OCI-LY1 (cell line): Measurements from ENCODE around the gene PAMR1.
A peak's percentile ranks its signal among the peaks of the same experiment; 100 is the strongest.

Experiments used
- H2AFZ ChIP-seq: fragments of 200-600 bp; sonication (generic), shearing (Covaris generic); 2 replicates; pipeline ENCODE4 v1.6.0; 2014; ENCODE audit warnings: antibody characterized with exemption, mild to moderate bottlenecking, low read length
- H3F3A ChIP-seq: fragments of 200-600 bp; sonication (generic), shearing (Covaris generic); 2 replicates; pipeline ENCODE4 v1.6.0; 2014; ENCODE audit warnings: mild to moderate bottlenecking, antibody characterized with exemption, low read length, moderate library complexity; ENCODE audit not compliant: insufficient read depth
- H3K27ac ChIP-seq: fragments of 200-600 bp; sonication (generic); 2 replicates; pipeline ENCODE4 v1.5.1; 2014; ENCODE audit warnings: low read length, mixed run types, mild to moderate bottlenecking, low read depth; ENCODE audit not compliant: poor library complexity, severe bottlenecking
- H3K27me3 ChIP-seq: fragments of 200-600 bp; sonication (generic); 2 replicates; pipeline ENCODE4 v1.6.0; 2014; ENCODE audit warnings: antibody characterized with exemption, mild to moderate bottlenecking, low read length, moderate library complexity; ENCODE audit not compliant: insufficient read depth
- H3K36me3 ChIP-seq: fragments of 200-600 bp; sonication (generic); 2 replicates; pipeline ENCODE4 v1.6.1; 2014; ENCODE audit warnings: mild to moderate bottlenecking, antibody characterized with exemption, low read length, moderate library complexity, mixed read lengths; ENCODE audit not compliant: insufficient read depth
- H3K4me1 ChIP-seq: fragments of 200-600 bp; sonication (generic); 2 replicates; pipeline ENCODE4 v1.5.1; 2014; ENCODE audit warnings: mild to moderate bottlenecking, low read length, moderate library complexity; ENCODE audit not compliant: insufficient read depth, severe bottlenecking
- H3K4me2 ChIP-seq: fragments of 200-600 bp; sonication (generic), shearing (Covaris generic); 2 replicates; pipeline ENCODE4 v1.6.1; 2014; ENCODE audit warnings: low read length
- H3K4me3 ChIP-seq: fragments of 200-600 bp; sonication (generic); 2 replicates; pipeline ENCODE4 v1.5.1; 2014; ENCODE audit warnings: low read length, low read depth, mild to moderate bottlenecking, mixed read lengths; ENCODE audit not compliant: poor library complexity, severe bottlenecking
- H3K79me2 ChIP-seq: fragments of 200-600 bp; shearing (Covaris generic); 2 replicates; pipeline ENCODE4 v1.6.1; 2016; ENCODE audit warnings: mixed run types, low read length, mixed read lengths; ENCODE audit not compliant: insufficient read depth
- H3K9ac ChIP-seq: fragments of 200-600 bp; sonication (generic), shearing (Covaris generic); 2 replicates; pipeline ENCODE4 v1.6.1; 2014; ENCODE audit warnings: mild to moderate bottlenecking, low read length, mixed read lengths
- H3K9me2 ChIP-seq: fragments of 200-600 bp; sonication (generic), shearing (Covaris generic); 2 replicates; pipeline ENCODE4 v1.6.1; 2014; ENCODE audit warnings: low read depth, mild to moderate bottlenecking, low read length, mixed read lengths
- H3K9me3 ChIP-seq: fragments of 200-600 bp; shearing (Covaris generic); 2 replicates; pipeline ENCODE4 v1.6.1; 2014; ENCODE audit warnings: low read length, mixed read lengths
- H4K20me1 ChIP-seq: fragments of 200-600 bp; sonication (generic), shearing (Covaris generic); 2 replicates; pipeline ENCODE4 v1.6.0; 2016; ENCODE audit warnings: mild to moderate bottlenecking, low read length; ENCODE audit not compliant: insufficient read depth
- EZH2 ChIP-seq: fragments of 200-600 bp; sonication (generic), shearing (Covaris generic); IDR thresholded peaks from 2 replicates; pipeline ENCODE4 v1.8.0; 2017; ENCODE audit warnings: borderline replicate concordance, mixed run types, mild to moderate bottlenecking, antibody characterized with exemption, low read length, moderate library complexity, mixed read lengths
- TF ChIP-seq, protein P1 (sequence below): fragments of 200-600 bp; sonication (generic), shearing (Covaris generic); IDR thresholded peaks from 2 replicates; pipeline ENCODE4 v1.5.1; 2017; ENCODE audit warnings: mild to moderate bottlenecking, antibody characterized with exemption, low read length, moderate library complexity, mixed read lengths

The PAMR1 gene

DNA sequence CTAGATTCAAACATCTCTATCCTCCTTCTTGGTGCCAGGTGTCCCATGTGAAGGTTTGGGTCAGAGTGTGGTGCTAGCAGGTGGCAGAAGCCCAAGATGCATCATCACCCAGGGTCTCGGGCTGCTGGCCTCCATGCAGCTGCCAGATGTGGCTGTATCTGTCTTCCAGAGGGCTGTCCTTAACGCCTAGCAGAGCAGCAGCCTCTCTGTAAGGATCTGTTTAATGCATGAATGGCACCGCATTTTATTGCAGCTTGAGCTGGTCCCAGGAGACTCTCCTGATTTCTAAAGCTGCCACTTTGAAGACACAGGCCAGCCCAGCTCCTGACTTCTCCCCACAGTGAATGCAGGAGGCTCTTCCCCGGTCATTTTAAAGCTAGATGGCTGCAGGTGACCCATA, 132.3 kb downstream of the PAMR1 start:
- no peaks in the 10 kb centered on the region for H3K9me2 ChIP-seq
- H3K27me3 ChIP-seq: no peaks in the 10 kb centered on the region
- no peaks in the 10 kb centered on the region for H3F3A ChIP-seq
- no peak overlapping the region for H3K9ac ChIP-seq
- no peak overlapping the region for H2AFZ ChIP-seq
- H3K36me3 ChIP-seq: no peaks in the 10 kb centered on the region
- no peak for TF ChIP-seq EZH2
- TF ChIP-seq, protein P1, sequence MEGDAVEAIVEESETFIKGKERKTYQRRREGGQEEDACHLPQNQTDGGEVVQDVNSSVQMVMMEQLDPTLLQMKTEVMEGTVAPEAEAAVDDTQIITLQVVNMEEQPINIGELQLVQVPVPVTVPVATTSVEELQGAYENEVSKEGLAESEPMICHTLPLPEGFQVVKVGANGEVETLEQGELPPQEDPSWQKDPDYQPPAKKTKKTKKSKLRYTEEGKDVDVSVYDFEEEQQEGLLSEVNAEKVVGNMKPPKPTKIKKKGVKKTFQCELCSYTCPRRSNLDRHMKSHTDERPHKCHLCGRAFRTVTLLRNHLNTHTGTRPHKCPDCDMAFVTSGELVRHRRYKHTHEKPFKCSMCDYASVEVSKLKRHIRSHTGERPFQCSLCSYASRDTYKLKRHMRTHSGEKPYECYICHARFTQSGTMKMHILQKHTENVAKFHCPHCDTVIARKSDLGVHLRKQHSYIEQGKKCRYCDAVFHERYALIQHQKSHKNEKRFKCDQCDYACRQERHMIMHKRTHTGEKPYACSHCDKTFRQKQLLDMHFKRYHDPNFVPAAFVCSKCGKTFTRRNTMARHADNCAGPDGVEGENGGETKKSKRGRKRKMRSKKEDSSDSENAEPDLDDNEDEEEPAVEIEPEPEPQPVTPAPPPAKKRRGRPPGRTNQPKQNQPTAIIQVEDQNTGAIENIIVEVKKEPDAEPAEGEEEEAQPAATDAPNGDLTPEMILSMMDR: no peak
- H3K79me2 ChIP-seq: no peaks in the 10 kb centered on the region
- no peaks in the 10 kb centered on the region for H4K20me1 ChIP-seq
- H3K4me2 ChIP-seq: no peak overlapping the region
- peaks cover 14% of the 10 kb centered on the region for H3K4me1 ChIP-seq
- H3K9me3 ChIP-seq: no peaks in the 10 kb centered on the region
- H3K27ac ChIP-seq: no peak overlapping the region
- H3K4me3 ChIP-seq: no peak overlapping the region

DNA sequence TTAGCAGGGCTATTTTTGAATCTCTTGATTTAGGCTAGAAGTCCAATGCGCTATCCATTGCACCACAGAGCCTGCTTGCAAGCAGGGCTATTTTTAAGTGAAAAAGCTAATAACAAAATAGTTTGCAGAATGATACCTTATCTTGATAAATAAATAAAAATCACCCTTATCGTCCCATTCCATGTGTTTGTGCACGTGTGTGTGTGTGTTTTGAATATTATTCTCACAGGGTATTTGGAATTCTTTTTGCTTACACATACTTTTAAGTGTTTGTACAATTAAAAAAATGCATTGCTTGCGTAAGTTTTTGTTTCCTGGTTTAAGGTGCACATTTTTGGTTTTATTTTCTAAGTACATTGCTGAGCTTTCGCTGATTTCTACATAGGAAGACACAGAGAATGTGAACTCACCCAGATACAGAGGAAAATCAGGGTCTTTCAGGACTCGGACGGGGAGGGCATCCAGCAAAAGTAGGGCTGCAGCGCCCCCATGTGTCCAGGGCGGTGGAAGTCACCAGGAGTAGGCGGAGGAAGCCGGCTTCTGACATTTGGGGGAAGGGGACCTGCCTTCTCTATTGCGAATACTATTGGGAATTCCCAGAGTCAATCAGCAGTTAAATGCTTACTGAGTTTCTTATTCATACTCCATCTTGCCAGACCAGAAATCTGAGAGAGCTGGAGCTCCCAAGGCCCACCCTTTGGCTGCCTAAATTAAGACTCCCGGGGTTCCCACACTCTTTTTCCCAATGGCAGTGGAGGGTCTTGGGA, 133.3 kb downstream of the PAMR1 start:
- H3K4me1 ChIP-seq: peaks cover 14% of the 10 kb centered on the region
- H2AFZ ChIP-seq: no peak overlapping the region
- H3K9me3 ChIP-seq: no peaks in the 10 kb centered on the region
- H3K4me3 ChIP-seq: peak overlapping the region; percentile 8
- H3K27ac ChIP-seq: no peak overlapping the region
- H3F3A ChIP-seq: no peaks in the 10 kb centered on the region
- H4K20me1 ChIP-seq: no peaks in the 10 kb centered on the region
- no peaks in the 10 kb centered on the region for H3K36me3 ChIP-seq
- H3K9me2 ChIP-seq: no peaks in the 10 kb centered on the region
- H3K9ac ChIP-seq: no peak overlapping the region
- H3K79me2 ChIP-seq: no peaks in the 10 kb centered on the region
- no peaks in the 10 kb centered on the region for H3K27me3 ChIP-seq
- TF ChIP-seq, protein P1: peak; percentile 91
- no peak for TF ChIP-seq EZH2
- H3K4me2 ChIP-seq: 0 out of 2 replicates have a peak overlapping the region, but pooled peaks have one; percentile 23

DNA sequence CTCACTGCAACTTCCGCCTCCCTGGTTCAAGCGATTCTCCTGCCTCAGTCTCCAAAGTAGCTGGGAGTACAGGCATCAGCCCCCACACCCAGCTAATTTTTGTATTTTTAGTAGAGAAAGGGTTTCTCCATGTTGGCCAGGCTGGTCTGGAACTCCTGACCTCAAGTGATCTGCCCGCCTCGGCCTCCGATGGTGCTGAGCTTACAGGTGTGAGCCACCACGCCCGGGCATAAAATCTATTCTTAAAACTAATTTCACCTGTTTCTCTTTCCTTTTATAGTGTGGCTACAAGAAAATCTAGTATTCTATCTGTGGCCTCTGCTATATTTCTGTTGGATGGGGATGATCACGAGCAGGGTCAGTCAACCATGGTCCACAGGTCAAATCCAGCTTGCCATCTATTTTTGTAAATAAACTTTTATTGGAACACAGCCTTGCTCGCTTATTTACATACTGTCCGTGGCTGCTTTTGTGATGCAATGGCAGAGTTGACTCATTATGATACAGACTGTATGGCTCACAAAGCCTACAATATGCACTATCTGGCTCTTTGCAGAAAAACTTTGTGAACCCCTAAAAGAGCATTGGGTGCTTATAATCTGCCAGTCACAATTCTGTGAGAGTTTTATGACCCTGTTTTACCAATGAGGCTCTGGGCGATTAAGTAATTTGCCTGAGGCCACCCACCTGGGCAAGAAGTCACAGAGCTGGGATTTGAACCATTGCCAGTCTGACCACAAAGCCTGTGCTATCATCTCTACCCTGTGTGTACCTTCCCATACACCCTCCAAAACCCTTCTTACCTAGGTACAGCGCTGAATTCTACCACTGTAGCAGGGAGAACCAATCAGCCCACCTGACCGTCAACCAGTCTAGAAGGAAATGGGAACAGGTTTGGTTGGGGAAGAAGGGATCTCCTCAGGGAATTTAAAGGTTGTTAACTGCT, 134.4 kb downstream of the PAMR1 start:
- peak overlapping the region; percentile 23; the same call in 1 of the 2 replicates for H3K4me2 ChIP-seq
- no peak overlapping the region for H3K9ac ChIP-seq
- H3K9me2 ChIP-seq: no peaks in the 10 kb centered on the region
- no peaks in the 10 kb centered on the region for H3F3A ChIP-seq
- H3K27me3 ChIP-seq: no peaks in the 10 kb centered on the region
- H2AFZ ChIP-seq: no peak overlapping the region
- H4K20me1 ChIP-seq: no peaks in the 10 kb centered on the region
- H3K79me2 ChIP-seq: no peaks in the 10 kb centered on the region
- H3K27ac ChIP-seq: peak overlapping the region; percentile 10
- no peak for TF ChIP-seq EZH2
- TF ChIP-seq, protein P1: no peak
- no peaks in the 10 kb centered on the region for H3K9me3 ChIP-seq
- peak overlapping the region; percentile 8 for H3K4me3 ChIP-seq
- peaks cover 14% of the 10 kb centered on the region for H3K4me1 ChIP-seq
- no peaks in the 10 kb centered on the region for H3K36me3 ChIP-seq
